Stimulated activated naive CD4-positive, alpha-beta T cell treated with Interleukin-2 at 50 U/mL for 16 hours (primary cell): Measurements from ENCODE around the gene ATP11A.
"Not testable (repeated sequence)": the region's sequence is repeated elsewhere in the genome, so short reads cannot be mapped to it uniquely, and the experiment has no call there.

Experiments
- DNase-seq: peaks from one replicate; lab custom pipeline; 2025; lab: John Stamatoyannopoulos, UW

ATP11A gene

DNA sequence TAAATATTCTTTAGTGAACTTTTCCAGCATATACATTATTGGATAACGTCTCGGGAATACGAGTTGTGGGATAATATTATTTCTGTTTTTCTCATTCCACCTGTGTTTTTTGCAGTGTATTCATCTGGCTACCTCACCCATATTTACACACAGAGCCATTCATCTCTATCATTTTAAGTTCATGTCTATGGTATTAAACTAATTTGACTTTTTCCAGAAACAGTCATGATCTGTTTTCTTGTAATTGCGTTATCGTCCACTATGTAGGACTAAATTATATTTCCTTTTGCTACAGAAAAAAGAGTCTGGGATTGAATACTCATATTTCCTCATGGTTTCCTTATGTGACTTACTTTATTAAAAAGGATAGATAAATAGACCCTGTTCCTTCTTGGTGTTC, 2.7 kb downstream of the ATP11A start:
- DNase-seq, result no peak

DNA sequence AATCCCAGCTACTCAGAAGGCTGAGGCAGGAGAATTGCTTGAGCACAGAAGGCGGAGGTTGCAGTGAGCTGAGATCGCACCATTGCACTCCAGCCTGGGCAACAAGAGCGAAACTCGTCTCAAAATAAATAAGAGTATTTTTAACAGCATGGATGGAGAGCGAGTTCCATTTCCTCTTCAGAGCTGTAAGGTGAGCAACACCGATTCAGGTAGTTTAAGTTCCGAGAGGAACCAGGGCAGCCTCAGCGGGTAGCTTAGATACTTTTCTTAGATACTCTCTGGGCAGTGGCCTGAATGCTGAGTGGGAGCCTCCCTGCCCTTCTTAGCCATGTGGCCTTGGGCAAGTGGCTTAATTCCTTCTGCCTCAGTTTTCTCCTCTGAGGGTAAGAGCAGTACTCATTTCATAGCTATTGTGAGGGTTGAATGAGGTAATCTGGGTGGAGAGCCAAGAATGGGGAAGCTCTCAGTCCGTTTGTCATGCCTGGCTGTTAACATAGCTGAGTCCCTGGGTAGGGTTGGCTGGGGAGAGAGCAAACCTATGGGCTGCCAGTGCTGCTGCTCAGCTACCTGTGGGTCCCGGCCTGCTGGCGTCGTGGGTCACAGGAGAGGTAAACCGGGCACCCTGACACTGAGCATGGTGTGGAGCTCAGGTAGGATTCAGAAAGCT, 4.1 kb downstream of the ATP11A start:
- no peak for DNase-seq

DNA sequence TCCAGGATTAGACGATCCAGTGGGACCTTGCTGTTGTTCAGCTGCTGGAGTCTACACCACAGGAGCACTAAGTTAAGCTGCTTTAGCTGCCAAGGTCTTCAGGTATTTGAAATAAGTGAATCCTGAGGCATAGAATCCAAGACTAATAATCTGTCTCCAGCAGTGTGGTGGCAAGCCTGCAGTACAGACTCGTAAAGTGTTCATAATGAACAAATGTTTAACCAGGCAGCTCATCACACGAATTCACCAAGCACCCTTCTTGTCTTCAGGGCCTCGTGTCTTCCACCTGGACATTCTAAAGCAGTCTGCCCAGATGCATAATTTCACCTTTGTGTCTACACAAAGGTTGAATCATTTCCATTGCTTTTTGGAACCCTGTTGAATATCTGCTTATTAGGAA, 5.3 kb downstream of the ATP11A start:
- DNase-seq, result no peak

DNA sequence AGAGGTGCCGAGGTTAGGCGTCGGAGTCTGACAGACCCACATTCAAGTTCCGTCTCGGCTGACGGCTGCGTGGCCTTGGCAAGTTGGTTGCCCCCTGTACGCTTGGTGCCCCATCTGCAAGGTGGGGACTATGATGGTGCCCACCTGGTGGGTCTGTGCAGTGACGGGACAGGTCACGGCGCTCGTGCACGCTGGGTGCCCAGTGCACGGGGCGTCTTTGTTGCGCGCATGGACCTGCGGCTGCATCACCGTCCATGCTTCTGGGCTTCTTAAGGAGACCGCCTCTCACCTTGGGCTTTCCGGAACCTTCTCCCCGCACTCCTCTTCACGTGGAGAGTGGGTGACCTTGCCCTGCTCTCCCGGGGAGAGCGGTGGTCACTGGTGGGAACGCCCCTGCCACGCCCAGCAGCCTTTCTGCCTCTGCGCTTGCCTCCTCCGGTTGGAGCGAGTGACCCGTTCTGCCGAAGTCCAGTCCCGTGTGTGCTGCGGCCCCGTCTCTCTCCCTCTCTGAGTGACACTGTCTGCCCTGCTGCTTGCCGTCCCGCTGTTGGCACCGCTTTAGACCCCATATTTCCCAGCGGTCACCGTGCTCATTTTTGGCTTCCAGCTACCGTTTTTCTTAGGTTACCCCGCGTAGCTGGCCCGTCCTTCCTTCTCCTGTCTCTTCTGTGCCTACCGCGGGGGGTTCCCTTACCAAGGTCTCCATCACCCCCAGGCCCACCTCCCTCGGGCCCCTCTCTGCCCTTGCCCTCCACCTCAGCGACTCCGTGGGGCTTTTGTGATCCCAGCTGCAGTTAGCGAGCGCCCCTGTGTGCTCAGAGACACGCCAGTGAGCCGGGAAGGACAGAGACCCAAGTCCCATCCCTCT, 6.4 kb downstream of the ATP11A start:
- no peak for DNase-seq

DNA sequence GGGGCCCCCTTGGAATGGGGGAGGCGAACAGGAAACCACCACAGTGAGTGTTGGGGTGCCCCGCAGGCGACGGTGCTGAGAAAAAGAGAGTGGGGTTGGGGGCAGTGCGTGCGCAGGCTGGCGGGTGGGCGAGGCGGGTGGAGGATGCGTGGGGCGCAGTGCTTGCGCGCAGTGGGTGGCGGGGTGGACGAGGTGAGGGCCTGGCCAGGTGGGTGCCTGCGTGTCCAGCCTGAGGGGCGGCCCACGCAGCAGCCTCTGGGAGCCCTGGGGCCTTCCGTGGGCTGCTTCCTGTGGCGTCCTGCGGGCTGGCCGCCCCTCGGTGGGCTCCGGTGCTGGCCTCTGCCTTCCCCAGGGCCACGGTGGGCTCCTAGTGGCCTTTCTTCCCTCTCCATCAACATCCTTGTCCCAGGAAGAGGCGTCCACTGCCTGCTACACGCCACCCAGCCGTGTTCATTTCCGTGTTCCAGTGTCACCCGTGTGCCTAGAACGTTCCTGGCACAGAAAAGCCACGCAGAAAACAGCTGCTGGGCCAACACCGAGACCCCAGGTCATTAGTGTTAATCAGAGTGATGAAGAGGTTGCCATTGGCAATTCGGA, 7.1 kb downstream of the ATP11A start:
- DNase-seq, result no peak

DNA sequence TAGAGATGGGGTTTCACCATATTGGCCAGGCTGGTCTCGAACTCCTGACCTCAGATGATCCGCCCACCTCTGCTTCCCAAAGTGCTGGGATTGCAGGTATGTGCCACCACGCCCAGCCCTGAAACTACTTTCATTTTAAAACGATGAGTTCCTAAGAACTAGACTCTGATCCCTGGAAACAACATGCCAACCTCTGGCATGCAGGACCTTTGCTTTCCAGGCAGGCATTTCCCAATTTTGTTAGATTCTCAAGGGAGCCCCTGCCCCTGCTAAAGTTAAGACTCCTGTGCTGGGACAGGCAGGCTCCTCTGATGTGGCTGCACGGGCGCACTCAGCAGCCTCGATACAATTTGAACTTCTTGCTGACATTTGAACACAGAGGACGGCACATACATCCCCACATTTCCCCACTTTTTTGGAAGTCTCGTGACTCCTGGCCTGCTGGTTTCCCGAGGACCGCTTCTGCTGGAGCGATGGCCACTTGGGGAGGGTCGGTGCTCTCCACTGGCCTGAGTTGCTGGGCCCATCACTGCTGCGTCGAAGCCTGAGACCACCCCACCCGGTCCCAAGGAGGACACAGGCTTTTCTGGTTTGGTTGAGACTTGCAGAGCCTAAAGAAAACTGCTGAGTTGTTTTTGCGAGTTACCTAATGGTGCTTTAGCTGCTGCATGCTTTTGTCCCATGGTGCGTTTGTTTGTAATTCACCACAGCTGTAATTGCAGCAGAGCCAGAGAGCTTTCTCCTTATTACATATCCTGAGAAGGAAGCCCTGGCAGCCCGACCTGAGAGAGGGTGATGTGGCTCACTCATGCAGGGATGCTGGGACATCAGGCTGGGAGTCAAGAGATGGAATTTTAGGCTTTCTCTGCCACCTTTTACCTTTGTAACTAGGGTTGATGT, 8.2 kb downstream of the ATP11A start:
- DNase-seq, result no peak

DNA sequence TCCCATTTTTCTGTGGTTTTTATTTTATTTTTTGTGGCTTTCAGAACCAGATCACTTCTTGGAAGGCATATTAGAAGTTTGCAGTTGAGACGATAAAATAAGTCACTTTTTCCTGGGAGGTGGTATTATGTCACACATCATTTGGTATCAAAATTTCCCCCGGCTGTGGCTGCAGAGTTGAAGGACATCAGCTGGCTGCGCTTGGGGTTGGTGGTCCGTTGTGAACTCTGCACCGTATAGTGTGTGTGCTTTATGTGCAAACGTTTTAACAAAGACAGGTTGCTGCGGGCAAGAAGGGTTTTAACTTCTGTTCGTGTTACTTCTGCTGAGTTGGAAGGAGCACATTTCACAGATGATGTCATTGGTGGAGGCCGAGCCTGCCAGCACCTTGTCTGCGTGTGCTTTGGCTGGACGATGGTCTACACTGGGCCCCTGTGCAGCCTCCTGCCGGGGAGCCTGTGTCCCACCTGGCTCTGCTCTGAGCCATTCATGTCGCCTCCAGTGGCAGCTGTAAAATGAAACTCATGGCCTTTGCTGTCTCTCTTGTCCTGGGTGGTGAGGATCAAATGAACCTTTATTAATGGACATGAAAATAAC, 9.6 kb downstream of the ATP11A start:
- DNase-seq, result no peak

DNA sequence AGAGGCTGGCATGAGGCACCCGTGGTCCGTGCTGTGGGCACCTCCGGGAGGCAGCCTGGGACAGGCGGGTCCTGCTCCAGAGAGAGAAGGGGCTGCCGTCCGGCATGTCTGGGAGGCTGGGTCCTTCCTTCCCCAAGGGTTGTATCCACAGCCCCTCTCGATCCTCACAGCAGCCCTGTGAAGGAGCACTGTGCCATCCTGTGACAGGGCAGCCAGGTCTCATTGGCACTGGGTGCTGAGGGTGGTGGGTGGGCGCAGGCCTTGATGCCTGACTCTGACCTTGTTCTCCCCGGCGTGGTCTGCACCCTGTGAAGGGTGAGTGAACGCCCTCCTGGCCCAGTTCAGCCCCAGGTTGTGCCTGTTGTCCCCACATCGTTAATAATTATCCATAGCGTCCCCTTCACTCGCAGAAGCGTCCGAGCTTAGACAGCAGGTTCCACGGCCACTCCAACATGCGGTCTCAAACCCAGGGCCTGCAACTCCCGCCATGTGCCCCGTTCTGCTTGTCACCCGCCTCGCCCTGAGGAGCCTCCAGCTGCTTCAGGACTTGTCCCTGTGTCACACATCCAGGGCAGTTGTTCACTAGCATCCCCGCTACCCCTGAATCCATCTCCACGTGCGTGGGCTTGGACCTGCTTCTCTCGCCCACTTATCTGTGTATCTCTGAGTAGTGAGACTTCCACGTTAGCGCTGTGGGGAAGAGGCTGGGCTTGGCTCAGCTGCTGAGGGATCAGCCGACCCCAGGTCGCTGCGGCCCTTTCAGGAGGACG, 10.6 kb downstream of the ATP11A start:
- no peak for DNase-seq

DNA sequence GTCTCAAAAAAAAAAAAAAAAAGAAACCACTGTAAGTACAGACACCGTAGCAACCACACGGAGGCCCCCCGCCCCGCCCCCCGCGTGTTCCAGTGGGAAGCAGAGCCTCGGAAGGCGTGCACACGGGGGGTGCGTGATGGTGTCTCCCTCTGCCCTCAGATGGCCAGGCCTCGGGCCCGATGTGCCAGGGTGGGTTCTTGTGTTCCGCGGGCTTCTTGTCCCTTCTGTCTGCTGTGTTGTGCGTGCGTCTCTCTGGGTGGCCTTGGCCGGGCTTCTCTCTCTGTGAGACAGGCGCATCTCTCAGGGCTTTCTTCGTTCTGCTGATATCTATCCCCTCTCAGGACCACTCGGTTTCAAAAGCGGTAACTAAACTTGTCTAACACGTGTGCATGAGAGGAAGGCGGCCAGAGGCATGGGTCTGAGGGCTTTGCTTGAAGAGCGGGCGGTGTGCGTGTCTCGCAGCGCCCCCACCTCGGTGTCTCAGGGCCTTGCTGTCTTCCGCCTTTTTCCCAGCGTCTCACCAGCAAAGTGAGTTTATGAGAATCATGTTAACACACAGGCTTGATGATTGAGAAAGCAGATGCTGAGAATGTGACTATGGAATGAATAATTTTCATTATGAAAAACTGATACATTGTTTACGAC, 12.6 kb downstream of the ATP11A start:
- no peak for DNase-seq

DNA sequence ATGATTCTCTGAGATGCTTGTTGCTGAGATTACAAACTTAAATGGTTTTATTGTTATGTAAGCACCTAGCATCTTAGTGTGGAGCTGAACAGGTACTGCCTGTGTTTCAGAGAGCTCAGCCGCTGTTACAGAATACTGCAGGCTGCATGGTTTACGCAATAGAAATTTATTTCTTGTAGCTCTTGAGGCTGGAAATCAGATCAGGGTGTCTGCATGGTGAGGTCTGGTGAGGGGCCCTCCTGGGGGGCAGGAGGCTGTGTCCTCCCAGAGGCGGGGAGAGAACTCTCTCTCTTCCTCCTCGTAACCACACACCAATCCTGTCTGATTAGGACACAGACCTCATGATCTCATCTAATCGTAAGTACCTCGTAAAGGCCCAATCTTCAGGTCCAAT, 13.1 kb downstream of the ATP11A start:
- DNase-seq, result no peak

DNA sequence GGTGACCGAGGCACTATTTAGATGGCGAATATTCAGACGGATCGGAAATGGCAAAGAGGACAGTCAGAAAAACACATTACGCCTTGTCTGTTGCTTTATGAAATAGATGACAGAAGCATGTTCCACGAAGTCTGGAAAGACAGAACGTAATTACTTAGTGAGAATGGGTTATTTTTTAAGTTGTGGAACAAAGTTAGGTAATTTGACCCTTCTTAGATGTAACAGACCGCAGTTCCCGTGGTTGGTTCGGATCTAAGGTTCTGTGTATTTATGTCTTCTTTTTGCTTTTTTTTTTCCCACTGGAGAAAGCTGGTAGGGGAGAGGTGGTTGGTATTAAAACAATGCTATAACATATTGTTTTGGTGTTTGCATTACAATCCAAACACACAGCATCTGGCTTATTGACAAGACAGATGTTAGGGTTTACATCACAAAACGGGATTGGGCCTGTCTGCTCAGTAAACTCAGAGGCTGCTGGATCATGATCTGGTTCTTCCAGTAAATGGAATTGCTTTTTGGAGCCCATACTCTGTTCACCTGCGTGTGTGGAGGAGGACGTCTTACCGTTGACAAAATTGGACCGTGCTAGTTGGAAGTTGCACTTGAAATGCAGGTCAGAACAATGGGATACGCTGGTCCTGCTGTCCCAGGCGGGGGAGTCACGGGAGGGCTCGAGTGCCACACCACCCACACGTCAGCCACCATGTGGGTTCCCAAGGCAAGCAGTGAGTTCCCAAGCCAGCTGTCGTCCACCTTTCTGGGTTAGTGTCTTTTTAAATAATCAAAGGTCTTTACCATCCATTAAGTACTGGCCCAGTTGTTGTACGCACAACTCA, 13.8 kb downstream of the ATP11A start:
- no peak for DNase-seq

DNA sequence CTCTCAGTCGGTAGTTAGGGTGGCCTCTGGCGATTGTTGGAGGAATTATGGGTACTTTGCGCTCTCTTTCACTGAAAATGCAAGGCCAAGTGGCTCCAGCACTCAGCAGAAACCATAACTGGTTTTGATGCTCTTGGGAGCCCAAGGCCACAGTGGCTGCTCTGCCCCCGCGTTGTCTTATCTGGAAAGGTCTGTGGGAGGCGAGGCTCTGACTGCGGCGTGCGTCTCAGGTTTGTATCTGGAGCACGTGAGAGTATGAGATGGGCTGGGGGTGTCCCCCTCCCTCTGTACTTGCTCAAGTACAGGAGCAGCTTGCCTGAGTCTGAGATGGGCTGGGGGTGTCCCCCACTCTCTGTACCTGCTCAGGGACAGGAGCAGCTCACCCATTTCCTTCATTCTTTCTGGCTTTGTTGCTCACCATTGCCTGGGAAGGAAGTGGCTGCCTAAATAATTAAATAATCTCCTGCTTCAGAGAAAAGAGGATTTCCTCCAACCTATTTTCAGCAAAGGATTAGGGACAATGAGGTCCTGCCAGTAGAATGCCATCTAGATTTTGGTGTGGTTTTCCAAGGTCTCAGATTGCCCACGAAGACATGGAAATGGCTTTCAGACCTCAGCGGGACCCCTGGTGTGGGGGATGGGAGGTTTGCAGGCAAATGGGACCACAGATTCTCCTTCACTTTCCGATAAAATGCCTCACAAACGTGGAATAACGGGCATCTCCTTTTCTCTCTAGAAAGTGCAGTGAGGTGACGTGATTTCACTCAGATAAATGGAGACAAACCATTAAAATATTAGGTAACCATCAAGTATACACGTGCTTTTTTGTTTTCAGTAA, 14.7 kb downstream of the ATP11A start:
- DNase-seq, result no peak

DNA sequence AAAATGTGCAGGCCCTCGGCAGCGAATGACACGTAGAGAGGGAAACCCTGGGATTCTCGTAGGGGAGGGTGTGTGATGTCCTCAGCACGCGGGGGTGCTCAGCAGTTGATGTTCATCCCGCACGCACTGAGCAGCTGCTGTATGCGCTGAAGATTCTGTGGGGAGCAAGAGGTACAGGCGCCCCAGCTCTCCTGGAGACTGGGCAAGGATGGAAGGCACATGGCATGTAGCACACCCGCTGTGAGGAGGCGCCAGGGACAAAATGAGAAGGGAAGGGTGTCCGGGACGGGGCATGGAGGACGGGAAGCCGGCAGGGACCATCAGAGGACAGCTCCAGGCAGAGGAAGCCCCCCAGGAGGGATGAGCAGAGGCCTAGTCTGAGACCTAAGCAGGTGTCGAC, 15.4 kb downstream of the ATP11A start:
- no peak for DNase-seq

DNA sequence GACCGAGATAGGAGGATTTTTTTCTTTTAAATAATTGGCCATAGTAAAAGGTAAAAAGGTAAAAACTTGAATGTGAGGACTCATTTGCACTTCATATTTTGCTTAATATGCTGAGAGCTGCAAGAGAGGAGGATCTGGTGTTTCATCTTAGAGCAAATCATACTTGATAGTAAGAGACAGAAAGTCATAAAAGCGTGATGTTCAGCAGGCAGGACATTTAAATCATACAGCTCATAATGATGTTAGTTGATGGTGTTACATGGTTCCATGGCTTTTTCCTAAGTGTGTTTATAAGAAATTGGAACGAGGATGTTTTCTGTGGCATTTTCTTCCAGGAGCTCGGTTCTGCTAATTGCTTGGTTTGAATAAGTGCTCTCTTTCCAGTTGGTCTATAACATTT, 16.3 kb downstream of the ATP11A start:
- DNase-seq, result no peak

DNA sequence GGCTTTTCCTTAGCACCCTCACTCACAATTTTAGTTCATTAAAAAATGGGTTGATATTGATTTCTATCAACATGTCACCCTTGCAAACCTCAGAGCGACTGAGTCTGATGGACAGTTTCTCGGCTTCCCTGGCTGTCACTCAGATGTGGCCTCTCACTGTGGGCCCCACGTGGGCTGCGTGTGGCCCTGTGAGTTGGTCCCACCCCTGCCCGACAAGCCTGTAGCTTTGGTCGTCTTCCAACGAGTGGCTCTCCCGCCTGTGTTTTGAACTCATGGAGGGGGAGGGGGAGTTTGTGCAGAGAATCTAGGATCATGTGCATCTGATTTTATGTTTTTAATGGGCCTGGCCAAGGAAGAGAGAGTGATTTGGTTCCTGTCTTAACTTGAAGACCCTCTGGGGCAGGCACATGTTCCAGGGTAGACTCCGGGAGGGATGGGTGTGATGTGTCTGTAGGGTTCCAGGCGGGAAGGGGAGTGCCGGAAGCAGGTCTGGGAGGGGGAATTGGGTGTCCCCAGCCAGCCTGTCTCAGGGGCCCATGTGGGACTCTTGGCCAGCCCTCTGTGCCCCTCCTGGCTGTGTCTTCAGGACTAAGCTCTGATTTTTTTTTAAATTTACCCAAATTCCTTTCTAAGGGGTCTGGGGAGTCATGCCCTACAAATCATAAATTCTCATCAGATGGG, 18.9 kb downstream of the ATP11A start:
- no peak for DNase-seq

DNA sequence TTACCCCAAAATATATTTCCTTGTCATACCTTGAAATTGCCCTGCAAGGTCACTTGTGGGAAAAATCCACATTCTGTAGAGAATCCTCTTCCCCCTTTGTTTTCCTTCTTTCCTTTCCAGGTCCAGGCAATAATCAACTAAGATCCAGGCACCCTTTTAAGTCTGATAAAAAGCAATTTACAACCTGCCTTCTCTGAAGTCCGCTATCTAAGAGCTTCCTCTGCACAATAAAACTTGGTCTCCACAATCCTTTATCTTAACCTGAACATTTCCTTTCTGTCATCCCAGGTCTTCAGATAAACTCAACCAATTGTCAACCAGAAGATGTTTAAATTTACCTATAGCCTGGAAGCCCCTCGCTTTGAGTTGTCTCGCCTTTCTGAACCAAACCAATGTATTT, 19.5 kb downstream of the ATP11A start:
- DNase-seq, result not testable (repeated sequence)

DNA sequence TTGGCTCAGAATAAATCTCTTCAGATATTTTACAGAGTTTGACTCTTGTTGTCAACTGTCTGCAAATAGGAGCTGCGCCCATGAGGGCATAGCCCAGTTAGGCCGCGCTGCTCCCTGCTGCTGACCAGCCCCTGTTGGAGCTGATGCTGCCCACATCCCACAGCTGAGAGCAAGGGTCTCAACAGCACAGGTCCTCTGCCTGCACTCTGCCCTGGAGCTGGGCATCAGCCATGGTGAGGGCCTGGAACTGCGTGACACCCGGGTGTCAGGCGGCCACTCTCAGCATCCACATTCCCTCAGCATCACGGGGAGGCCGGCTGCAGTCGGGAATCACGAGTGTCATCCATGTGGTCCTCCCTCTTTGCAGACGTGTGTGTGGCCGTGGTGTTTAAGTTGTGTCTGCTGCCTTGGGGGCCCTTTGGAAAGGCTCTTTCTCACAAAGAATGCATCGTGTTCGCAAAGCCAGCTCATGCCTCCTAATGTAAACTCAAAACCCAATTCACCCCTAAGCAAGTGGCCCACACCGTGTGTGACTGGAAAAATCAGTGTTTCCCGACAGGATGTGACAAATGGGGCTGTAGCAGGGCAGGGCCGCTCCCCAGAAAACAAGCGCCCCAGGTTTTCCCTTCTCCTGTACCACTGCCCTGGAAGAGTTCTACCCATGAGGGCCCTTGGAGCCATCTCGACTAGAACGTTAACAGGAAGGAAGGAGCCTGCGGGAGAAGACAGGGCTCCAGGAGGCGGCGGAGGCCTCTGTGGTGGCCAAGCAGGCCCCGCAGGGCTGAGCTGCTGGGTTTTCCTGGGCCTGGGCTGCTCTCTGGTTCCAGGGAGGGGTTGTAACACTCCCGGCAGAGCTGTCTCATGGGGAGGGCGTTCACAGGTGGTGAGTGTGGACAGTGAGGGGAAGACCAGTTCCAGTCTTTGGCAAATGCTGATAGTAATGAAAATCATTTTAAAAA, 20.3 kb downstream of the ATP11A start:
- DNase-seq, result no peak
